Central memory CD8-positive, alpha-beta T cell (primary cell): ENCODE measurements around the gene AKT3.
A peak's percentile ranks its signal among the peaks of the same experiment; 100 is the strongest.
"Not testable (repeated sequence)": the region's sequence is repeated elsewhere in the genome, so short reads cannot be mapped to it uniquely, and the experiment has no call there.

ENCODE experiments used
- ATAC-seq: fragments of 150-1000 bp; cut with Tn5 transposase; replicated peaks from 2 replicates; pipeline ENCODE4 v1.10.0; 2022; ENCODE audit warnings: mild to moderate bottlenecking, moderate FRiP score, moderate number of reproducible peaks; ENCODE audit not compliant: poor library complexity, severe bottlenecking; ENCODE audit errors: extremely low read depth
- DNase-seq, 2 donors: peaks; one replicate each; pipeline ENCODE4 v3.0.0; 2021; ENCODE audit warnings: low spot score in 2 of 2
- H3K27ac Mint-ChIP-seq: one replicate; pipeline ENCODE4 v1.8.0; 2022; ENCODE audit warnings: low read depth, mild to moderate bottlenecking, moderate library complexity, mixed read lengths
- H3K27me3 Mint-ChIP-seq: one replicate; pipeline ENCODE4 v1.8.0; 2022; ENCODE audit warnings: mixed read lengths
- H3K36me3 Mint-ChIP-seq: one replicate; pipeline ENCODE4 v1.8.0; 2022; ENCODE audit warnings: mild to moderate bottlenecking, moderate library complexity, mixed read lengths; ENCODE audit not compliant: insufficient read depth
- H3K4me1 Mint-ChIP-seq: one replicate; pipeline ENCODE4 v1.8.0; 2022; ENCODE audit warnings: mixed read lengths
- H3K4me3 Mint-ChIP-seq: one replicate; pipeline ENCODE4 v1.8.0; 2022; ENCODE audit warnings: mild to moderate bottlenecking, moderate library complexity, mixed read lengths
- H3K9me3 Mint-ChIP-seq: one replicate; pipeline ENCODE4 v1.8.0; 2022; ENCODE audit warnings: mixed read lengths

Gene AKT3

DNA sequence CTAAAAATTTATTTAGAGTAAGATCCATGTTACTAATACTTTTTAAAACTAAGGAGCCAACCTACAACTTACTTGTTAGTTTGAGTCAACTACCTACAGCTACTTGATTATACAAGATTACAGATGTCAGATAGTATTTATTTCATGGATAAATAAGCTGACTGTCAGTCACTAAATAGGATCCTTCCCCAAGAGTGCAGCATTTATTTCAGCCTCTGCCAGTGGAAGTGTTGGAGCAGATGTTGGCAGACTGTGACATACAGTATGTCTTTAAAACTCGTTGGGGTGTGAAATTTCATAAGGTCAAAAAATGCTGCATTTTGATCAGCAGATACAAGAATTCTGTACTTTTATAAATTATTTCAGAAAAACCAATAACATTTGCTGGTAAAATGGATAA, 156.2 kb downstream of the AKT3 start:
- no peak for DNase-seq
- Mint-ChIP-seq H3K27ac (no peak overlapping the region), H3K4me3 (no peak overlapping the region), H3K9me3 (no peaks in the 10 kb centered on the region), H3K27me3 (no peaks in the 10 kb centered on the region), H3K36me3 (peaks cover 9% of the 10 kb centered on the region), H3K4me1 (peaks cover 18% of the 10 kb centered on the region)
- ATAC-seq = no peak

DNA sequence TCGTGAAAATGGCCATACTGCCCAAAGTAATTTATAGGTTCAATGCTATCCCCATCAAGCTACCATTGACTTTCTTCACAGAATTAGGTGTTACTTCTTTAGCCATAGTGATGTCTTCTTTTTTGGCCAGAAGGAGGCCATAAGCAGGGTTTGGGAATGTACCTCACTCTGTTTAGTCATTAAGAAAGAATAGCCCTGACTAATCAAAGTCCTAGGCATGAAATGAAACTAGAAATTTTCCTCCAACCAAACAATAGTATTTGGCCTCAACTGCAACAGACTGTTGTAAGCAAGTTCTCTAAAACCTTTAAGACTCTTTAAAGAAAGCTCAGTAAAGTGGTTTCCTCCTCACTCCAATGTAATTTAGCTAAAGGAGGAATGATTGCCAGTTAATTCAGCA, 163.9 kb downstream of the AKT3 start:
- H3K4me1 Mint-ChIP-seq = peaks cover 11% of the 10 kb centered on the region
- DNase-seq (no peak), ATAC-seq (no peak)

DNA sequence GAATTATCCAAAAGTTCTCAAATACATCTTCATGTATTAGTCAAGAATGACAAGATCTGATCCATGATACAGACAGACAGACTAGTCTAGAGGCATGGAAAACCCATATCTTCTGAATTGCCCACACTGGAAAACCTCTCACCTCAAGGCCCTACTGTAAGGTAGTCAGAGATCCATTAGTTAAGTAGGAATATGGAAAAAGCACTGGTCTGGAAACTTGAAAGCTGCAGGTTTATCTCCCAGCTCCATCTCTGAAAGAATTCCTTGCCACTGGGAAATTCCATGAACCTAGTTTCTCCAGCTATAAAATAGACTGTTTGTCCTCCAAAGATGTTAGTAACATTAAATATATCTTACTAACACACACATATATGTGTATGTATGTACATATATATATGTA, 169.2 kb downstream of the AKT3 start:
- H3K27ac Mint-ChIP-seq = no peak overlapping the region
- no peaks in the 10 kb centered on the region for H3K27me3 Mint-ChIP-seq
- H3K36me3 Mint-ChIP-seq = peaks cover 6% of the 10 kb centered on the region
- no peak overlapping the region for H3K4me3 Mint-ChIP-seq
- peaks cover 15% of the 10 kb centered on the region for H3K4me1 Mint-ChIP-seq
- ATAC-seq (no peak), DNase-seq (no peak)
- H3K9me3 Mint-ChIP-seq = no peaks in the 10 kb centered on the region

More for the DNA sequence above, 163.9 kb downstream of the AKT3 start:
- Mint-ChIP-seq H3K4me3 (no peak overlapping the region), H3K9me3 (no peaks in the 10 kb centered on the region), H3K27ac (no peak overlapping the region), H3K27me3 (no peaks in the 10 kb centered on the region), H3K36me3 (peaks cover 18% of the 10 kb centered on the region)

DNA sequence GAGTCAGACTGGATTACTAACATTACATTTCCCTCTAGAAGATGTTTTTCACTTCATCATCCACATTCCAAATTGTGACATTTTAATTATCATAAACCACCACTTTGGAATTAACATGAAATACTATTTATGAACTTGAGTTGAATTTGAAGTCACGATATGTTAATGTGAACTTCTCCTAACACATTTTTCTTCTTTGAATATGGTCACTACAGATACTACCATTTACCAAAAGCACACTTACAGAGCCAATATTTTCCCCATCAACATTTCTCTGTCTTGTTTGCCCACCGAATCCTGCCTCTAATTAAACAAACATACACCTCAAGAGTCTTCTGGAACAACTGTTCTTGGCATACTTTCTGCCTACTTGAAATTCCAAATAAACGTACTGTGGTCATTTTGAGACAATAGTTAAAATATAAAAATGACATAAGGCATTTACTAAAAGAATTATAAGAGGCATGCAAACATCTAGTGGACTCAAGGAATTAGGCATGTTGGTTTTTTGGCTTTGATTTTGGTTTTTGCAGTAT, 177.4 kb downstream of the AKT3 start:
- no peak overlapping the region for H3K4me3 Mint-ChIP-seq
- peaks cover 30% of the 10 kb centered on the region for H3K4me1 Mint-ChIP-seq
- no peaks in the 10 kb centered on the region for H3K27me3 Mint-ChIP-seq
- peaks cover 6% of the 10 kb centered on the region for H3K36me3 Mint-ChIP-seq
- ATAC-seq = no peak
- H3K27ac Mint-ChIP-seq = peak overlapping the region; percentile 8
- no peak for DNase-seq
- no peaks in the 10 kb centered on the region for H3K9me3 Mint-ChIP-seq

DNA sequence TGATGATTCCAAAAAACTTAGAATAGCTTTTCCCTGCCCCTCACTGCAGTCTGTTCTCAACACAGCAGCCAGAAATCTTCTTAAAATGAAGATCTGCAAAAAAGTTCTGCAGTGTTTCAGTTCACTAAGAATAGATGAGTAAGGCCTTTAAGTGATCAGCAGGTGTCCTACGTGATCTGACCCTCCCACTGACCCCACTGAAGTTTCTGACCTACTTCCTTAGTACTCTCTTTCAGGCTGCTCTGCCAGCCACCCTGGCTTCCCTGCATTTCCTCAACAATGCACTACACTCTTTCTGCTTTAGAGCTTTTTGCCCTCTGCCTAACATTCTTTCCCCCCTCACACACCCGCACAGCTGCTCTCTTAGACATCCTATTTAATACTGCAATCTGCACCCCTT, 182.5 kb downstream of the AKT3 start:
- DNase-seq = no peak
- no peak overlapping the region for H3K4me3 Mint-ChIP-seq
- H3K4me1 Mint-ChIP-seq = peaks cover 10% of the 10 kb centered on the region
- H3K36me3 Mint-ChIP-seq = peaks cover 7% of the 10 kb centered on the region
- no peak for ATAC-seq
- peak overlapping the region; percentile 26 for H3K27ac Mint-ChIP-seq
- H3K27me3 Mint-ChIP-seq = no peaks in the 10 kb centered on the region
- no peaks in the 10 kb centered on the region for H3K9me3 Mint-ChIP-seq

DNA sequence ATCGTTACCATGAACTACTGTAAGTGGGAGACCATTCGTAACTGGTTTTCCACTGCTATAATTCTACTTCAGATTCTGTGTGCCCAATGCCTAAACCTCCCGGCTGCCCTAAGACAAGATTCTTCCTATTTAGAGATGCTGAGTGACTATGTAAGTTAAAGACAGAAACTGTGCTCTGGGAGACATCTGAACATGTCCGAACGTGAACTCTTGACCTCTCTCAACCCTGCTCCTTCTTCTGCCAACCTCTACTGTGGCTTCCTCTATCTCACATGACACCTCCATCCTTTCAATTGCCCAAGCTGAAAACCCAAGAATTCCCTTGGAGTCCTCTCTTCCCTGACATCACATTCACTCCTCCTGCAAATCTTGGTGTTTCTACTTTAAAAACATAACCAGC, 182.9 kb downstream of the AKT3 start:
- no peaks in the 10 kb centered on the region for H3K27me3 Mint-ChIP-seq
- no peak for ATAC-seq
- H3K4me1 Mint-ChIP-seq = peaks cover 10% of the 10 kb centered on the region
- no peak overlapping the region for H3K27ac Mint-ChIP-seq
- H3K9me3 Mint-ChIP-seq = no peaks in the 10 kb centered on the region
- H3K4me3 Mint-ChIP-seq = no peak overlapping the region
- DNase-seq = no peak
- peaks cover 8% of the 10 kb centered on the region for H3K36me3 Mint-ChIP-seq

DNA sequence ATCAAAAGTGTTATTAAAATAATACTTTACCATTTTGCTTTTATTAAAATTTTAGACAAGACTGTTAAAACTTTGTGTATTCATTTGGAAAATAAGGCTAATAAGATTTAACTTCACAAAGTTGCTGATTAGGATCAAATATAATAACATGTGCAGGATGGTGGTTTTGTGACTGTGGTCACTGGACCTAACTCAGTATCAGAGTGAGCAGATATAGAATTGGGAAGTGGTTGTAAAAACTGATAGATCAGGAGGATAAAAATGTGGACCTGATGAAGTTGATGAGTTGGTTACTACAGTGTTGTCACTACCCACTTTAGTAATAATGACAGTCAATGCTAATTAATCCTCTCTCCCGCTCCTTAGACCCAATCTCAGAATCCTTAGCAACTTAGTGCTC, 186.4 kb downstream of the AKT3 start:
- ATAC-seq = no peak
- no peaks in the 10 kb centered on the region for H3K9me3 Mint-ChIP-seq
- H3K4me1 Mint-ChIP-seq = peaks cover 10% of the 10 kb centered on the region
- H3K36me3 Mint-ChIP-seq = peaks cover 11% of the 10 kb centered on the region
- H3K4me3 Mint-ChIP-seq = no peak overlapping the region
- no peak for DNase-seq
- H3K27ac Mint-ChIP-seq = no peak overlapping the region
- no peaks in the 10 kb centered on the region for H3K27me3 Mint-ChIP-seq

DNA sequence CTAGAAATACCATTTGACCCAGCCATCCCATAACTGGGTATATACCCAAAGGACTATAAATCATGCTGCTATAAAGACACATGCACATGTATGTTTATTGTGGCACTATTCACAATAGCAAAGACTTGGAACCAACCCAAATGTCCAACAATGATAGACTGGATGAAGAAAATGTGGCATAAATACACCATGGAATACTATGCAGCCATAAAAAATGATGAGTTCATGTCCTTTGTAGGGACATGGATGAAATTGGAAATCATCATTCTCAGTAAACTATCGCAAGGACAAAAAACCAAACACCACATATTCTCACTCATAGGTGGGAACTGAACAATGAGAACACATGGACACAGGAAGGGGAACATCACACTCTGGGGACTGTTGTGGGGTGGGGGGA, 187.9 kb downstream of the AKT3 start:
- not testable (repeated sequence) for H3K27me3 Mint-ChIP-seq, H3K4me3 Mint-ChIP-seq, ATAC-seq, H3K27ac Mint-ChIP-seq, DNase-seq, H3K9me3 Mint-ChIP-seq
- Mint-ChIP-seq H3K36me3 (peaks cover 14% of the 10 kb centered on the region), H3K4me1 (peaks cover 14% of the 10 kb centered on the region)

DNA sequence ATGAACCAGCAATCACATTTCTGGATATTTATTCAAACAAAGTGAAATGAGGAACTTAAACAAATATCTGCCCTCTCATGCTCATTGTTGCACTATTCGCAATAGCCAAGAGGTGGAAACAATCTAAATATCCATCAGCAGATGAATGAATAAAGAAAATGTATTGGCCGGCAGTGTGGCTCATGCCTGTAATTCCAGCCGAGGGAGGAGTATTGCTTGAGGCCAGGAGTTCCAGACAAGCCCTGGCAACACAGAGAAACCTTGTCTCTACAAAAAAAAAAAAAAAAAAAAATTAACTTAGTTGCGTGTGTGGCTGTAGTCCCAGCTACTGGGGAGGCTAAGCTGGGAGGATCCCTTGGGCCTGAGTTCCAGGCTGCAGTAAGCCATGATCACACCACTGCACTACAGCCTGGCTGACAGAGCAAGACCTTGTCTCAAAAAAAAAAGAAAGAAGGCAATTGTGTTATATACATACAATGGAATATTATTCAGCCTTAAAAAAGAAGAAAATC, 191.4 kb downstream of the AKT3 start:
- DNase-seq (no peak), ATAC-seq (no peak)
- no peak overlapping the region for H3K4me3 Mint-ChIP-seq
- no peak overlapping the region for H3K27ac Mint-ChIP-seq
- peaks cover 13% of the 10 kb centered on the region for H3K4me1 Mint-ChIP-seq
- H3K9me3 Mint-ChIP-seq = no peaks in the 10 kb centered on the region
- H3K36me3 Mint-ChIP-seq = peaks cover 17% of the 10 kb centered on the region
- H3K27me3 Mint-ChIP-seq = no peaks in the 10 kb centered on the region

DNA sequence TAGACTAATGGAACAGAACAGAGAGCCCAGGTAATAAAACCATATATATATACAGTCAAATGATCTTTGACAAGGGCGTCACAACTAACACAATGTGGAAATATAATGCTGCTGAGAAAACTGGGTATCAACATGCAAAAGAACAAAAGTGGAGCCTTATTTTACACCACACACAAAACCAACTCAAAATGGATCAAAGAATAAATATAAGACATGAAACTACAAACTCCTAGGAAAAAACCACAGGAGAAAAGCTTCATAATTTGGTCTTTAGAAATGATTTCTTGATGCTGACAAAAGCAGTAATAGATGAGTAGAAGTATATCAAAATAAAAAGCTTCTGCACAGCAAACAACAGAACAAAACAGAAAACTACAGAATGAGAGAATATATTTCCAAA, 192.2 kb downstream of the AKT3 start:
- Mint-ChIP-seq H3K27ac (no peak overlapping the region), H3K9me3 (no peaks in the 10 kb centered on the region), H3K36me3 (peaks cover 14% of the 10 kb centered on the region), H3K4me3 (no peak overlapping the region), H3K4me1 (peaks cover 13% of the 10 kb centered on the region), H3K27me3 (no peaks in the 10 kb centered on the region)
- no peak for DNase-seq
- ATAC-seq = no peak

DNA sequence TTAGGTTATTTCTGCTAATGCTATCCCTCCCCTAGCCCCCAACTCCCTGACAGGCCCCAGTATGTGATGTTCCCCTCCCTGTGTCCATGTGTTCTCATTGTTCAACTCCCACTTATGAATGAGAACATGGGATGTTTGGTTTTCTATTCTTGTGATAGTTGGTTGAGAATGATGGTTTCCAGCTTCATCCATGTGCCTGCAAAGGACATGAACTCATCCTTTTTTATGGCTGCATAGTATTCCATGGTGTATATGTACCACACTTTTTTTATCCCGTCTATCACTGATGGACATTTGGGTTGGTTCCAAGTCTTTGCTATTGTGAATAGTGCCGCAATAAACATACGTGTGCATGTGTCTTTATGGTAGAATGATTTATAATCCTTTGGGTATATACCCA, 200.5 kb downstream of the AKT3 start:
- H3K9me3 Mint-ChIP-seq = not testable (repeated sequence)

DNA sequence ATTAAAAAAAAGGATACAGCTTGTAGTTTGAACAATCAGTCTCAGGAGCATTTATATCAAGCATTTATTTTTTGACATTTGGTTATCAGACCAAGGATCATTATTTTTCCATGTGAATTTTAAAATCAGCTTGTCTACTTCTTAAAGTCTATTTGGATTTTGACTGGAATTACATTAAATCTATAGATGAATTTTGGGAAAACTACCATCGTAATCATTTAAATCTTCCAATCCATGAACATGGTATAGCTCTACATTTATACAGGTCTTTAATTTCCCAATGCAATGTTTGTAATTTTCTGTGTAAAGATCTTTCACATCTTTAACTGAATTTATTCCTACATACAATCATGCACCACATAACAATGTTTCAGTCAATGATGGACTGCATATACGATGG, 203.2 kb downstream of the AKT3 start:
- Mint-ChIP-seq H3K27me3 (no peaks in the 10 kb centered on the region), H3K27ac (no peak overlapping the region), H3K36me3 (peaks cover 12% of the 10 kb centered on the region), H3K4me1 (no peaks in the 10 kb centered on the region), H3K4me3 (no peak overlapping the region), H3K9me3 (no peaks in the 10 kb centered on the region)
- DNase-seq (no peak), ATAC-seq (no peak)

More for the DNA sequence above, 200.5 kb downstream of the AKT3 start:
- ATAC-seq, H3K4me3 Mint-ChIP-seq, H3K36me3 Mint-ChIP-seq, H3K27me3 Mint-ChIP-seq, H3K4me1 Mint-ChIP-seq, H3K27ac Mint-ChIP-seq, DNase-seq: not testable (repeated sequence)

DNA sequence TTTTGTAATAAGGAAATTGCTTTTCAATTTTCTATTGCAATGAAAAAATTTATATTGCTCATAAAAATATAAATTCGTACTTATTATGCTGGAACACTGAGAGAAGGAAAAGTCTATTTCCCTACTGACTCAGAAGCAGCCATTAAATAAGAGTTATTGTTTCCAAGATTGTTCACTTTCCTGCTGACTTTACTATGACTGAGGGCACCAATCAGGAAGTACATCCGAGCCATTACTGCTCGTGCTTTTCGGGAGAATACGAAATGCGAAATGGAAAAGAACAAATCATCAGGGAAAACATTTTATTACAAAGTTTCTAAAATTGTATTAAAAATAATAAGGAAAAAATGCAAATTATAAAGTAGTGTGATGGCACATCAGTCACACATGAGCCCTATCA, 204.8 kb downstream of the AKT3 start:
- ATAC-seq = no peak
- no peak for DNase-seq
- peaks cover 8% of the 10 kb centered on the region for H3K36me3 Mint-ChIP-seq
- no peak overlapping the region for H3K4me3 Mint-ChIP-seq
- no peaks in the 10 kb centered on the region for H3K4me1 Mint-ChIP-seq
- no peaks in the 10 kb centered on the region for H3K9me3 Mint-ChIP-seq
- H3K27me3 Mint-ChIP-seq = no peaks in the 10 kb centered on the region
- no peak overlapping the region for H3K27ac Mint-ChIP-seq
